Common myeloid progenitor, CD34-positive (primary cell): ENCODE measurements around the gene TMEM181. TPM values are rescaled to one million over a fixed set of nuclear protein-coding genes. Genes with fewer than 3 reads are reported as not detected.

Source experiments
- CTCF ChIA-PET: fragments of 350-600 bp; sonication (Branson Sonifier 250); formaldehyde crosslinking; loops from one replicate; lab custom pipeline; 2021; ENCODE audit warnings: antibody characterized with exemption; lab: Charles Lee
- POLR2A ChIA-PET: fragments of 350-600 bp; sonication (Branson Sonifier 250); formaldehyde crosslinking; loops from one replicate; lab custom pipeline; 2021; ENCODE audit warnings: antibody characterized with exemption; lab: Charles Lee
- DNase-seq, 3 donors: peaks; one replicate each; pipeline versions ENCODE4 v3.0.0 to v3.0.0-alpha.2; 2013
- H3K27ac ChIP-seq, 2 experiments: 1 replicate in 1 of 2; 2 replicates in 1 of 2; pipeline ENCODE4 v1.7.0; 2013; ENCODE audit warnings: inconsistent platforms in 2 of 2, low read length in 2 of 2, mild to moderate bottlenecking in 2 of 2, low read depth in 1 of 2, moderate library complexity in 1 of 2; ENCODE audit not compliant: severe bottlenecking in 2 of 2, insufficient read depth in 1 of 2, poor library complexity in 1 of 2
- H3K27me3 ChIP-seq, 5 experiments: replicated peaks in 2 of 5; 1 replicate in 3 of 5; 2 replicates in 2 of 5; pipeline versions ENCODE4 v1.6.1 to v1.7.0; 2013; ENCODE audit warnings: low read length in 4 of 5, mild to moderate bottlenecking in 2 of 5, moderate library complexity in 2 of 5, inconsistent platforms in 1 of 5; ENCODE audit not compliant: insufficient read depth in 5 of 5, control insufficient read depth in 4 of 5
- H3K36me3 ChIP-seq, 4 experiments: 1 replicate in 2 of 4; 2 replicates in 2 of 4; pipeline versions ENCODE4 v1.6.1 to v1.7.0; 2013; ENCODE audit warnings: low read length in 3 of 4, control low read depth in 1 of 4, mild to moderate bottlenecking in 1 of 4; ENCODE audit not compliant: control insufficient read depth in 4 of 4, insufficient read depth in 4 of 4
- H3K4me1 ChIP-seq, 4 experiments: 1 replicate in 3 of 4; 2 replicates in 1 of 4; pipeline versions ENCODE4 v1.6.1 to v1.7.1; 2013; ENCODE audit warnings: low read length in 3 of 4, mild to moderate bottlenecking in 3 of 4, control low read depth in 1 of 4, inconsistent platforms in 1 of 4, moderate library complexity in 1 of 4; ENCODE audit not compliant: control insufficient read depth in 4 of 4, insufficient read depth in 4 of 4; ENCODE audit errors: control extremely low read depth in 1 of 4
- H3K4me3 ChIP-seq, 7 experiments: 1 replicate in 4 of 7; 2 replicates in 3 of 7; pipeline versions ENCODE4 v1.5.1 to v1.7.0; 2013; ENCODE audit warnings: mild to moderate bottlenecking in 7 of 7, low read length in 6 of 7, moderate library complexity in 6 of 7, inconsistent platforms in 2 of 7, low read depth in 2 of 7, control low read depth in 1 of 7; ENCODE audit not compliant: insufficient read depth in 4 of 7, control insufficient read depth in 1 of 7; ENCODE audit errors: extremely low read depth in 1 of 7
- H3K9me3 ChIP-seq, 5 experiments: 1 replicate in 4 of 5; 2 replicates in 1 of 5; pipeline versions ENCODE4 v1.6.1 to v1.7.1; 2013; ENCODE audit warnings: low read length in 4 of 5, mild to moderate bottlenecking in 2 of 5, inconsistent platforms in 1 of 5, low read depth in 1 of 5, moderate library complexity in 1 of 5; ENCODE audit not compliant: control insufficient read depth in 4 of 5, insufficient read depth in 2 of 5; ENCODE audit errors: control extremely low read depth in 1 of 5
- WGBS: methylation state at CpG from one replicate; pipeline ENCODE4 v1.1.5; 2013; ENCODE audit not compliant: insufficient coverage; 5-methylcytosine and 5-hydroxymethylcytosine counted together
- polyA plus RNA-seq: library from polyadenylated mRNA; unstranded; fragments of 120-200 nt; gene quantifications from one replicate; pipeline ENCODE4 v1.2.1, GENCODE V29; 2013

The TMEM181 gene, protein sequence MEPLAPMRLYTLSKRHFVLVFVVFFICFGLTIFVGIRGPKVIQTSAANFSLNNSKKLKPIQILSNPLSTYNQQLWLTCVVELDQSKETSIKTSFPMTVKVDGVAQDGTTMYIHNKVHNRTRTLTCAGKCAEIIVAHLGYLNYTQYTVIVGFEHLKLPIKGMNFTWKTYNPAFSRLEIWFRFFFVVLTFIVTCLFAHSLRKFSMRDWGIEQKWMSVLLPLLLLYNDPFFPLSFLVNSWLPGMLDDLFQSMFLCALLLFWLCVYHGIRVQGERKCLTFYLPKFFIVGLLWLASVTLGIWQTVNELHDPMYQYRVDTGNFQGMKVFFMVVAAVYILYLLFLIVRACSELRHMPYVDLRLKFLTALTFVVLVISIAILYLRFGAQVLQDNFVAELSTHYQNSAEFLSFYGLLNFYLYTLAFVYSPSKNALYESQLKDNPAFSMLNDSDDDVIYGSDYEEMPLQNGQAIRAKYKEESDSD
- 18.9 TPM for polyA plus RNA-seq

GRCh38 chr6:158559895-158560835 lies at the start of gene TMEM181:
TMEM181 (plus strand) TSS chr6:158560091; CDS start chr6:158560225, 134 bp downstream.
- CTCF ChIA-PET, result interaction anchor here (1.1 to 1.5 kb wide), 4 partner anchors 10 to 346 kb away, joined by 3 read pairs; no protein-coding TSS in a partner anchor
- Histone ChIP-seq H3K4me1 (peaks cover 0 to 37% (median 35%) of the 10 kb centered on the region in 4 experiments), H3K27me3 (no peaks in the 10 kb centered on the region), H3K4me3 (peak within 1 kb of the TSS; percentile 71 to 93 (median 80)), H3K9me3 (no peaks in the 10 kb centered on the region), H3K36me3 (peaks cover 0 to 8% (median 0%) of the 10 kb centered on the region in 4 experiments), H3K27ac (peak within 1 kb of the TSS; percentile 29 to 89)
- POLR2A ChIA-PET, result no interaction called here
- WGBS, result under 1% methylated on average over 104 of the region's 120 CpGs
- peak; percentile 89 to 94 (median 94) for DNase-seq

- ChIA-PET CTCF (interaction anchor here (1.1 kb wide), 1 partner anchor 91 kb away, joined by 3 read pairs; no protein-coding TSS in a partner anchor), POLR2A (no interaction called here)
- Histone ChIP-seq H3K9me3 (no peaks in the 10 kb centered on the region), H3K36me3 (peaks cover 0 to 2% (median 0%) of the 10 kb centered on the region in 4 experiments), H3K27me3 (peaks cover 0 to 7% (median 0%) of the 10 kb centered on the region in 5 experiments), H3K4me1 (peaks cover 0 to 29% (median 16%) of the 10 kb centered on the region in 4 experiments), H3K27ac (no peak overlapping the region), H3K4me3 (no peak overlapping the region)
- DNase-seq, result no peak
- WGBS, result 97% methylated on average over 3 of the region's 4 CpGs
Observed at GRCh38 chr6:158512809-158513208, 47.1 kb upstream of the TMEM181 start.

DNA sequence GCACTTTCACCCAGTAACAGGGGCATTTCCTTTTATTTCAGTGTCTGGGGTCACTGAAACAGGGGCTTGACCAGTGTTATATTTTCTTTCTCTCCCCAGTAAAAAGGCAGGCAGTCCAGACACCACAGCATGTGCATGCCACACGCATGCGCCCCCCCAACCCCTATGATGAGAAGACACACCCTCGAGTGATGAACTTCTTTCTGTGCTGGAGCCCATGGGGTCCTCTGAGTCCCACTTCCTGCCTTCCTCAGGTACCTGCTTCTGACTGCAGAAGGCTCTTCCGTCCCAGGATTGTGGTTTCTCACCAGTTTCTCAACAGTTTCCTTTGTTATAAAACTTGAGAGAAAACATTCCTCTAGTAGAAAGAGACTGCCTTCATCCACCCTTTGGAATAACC lies 45.7 kb upstream of the TMEM181 start:
- DNase-seq, result peak in 1 of 3 donors; percentile 14
- Histone ChIP-seq H3K4me1 (peaks cover 0 to 37% (median 22%) of the 10 kb centered on the region in 4 experiments), H3K27me3 (peaks cover 0 to 10% (median 0%) of the 10 kb centered on the region in 5 experiments), H3K9me3 (no peaks in the 10 kb centered on the region), H3K36me3 (peaks cover 0 to 2% (median 0%) of the 10 kb centered on the region in 4 experiments), H3K4me3 (no peak overlapping the region), H3K27ac (no peak overlapping the region)
- POLR2A ChIA-PET, result no interaction called here
- WGBS, result 27% methylated on average over 4 of the region's 4 CpGs
- CTCF ChIA-PET, result interaction anchor here (0.9 kb wide), 1 partner anchor 19 kb away, joined by 3 read pairs; no protein-coding TSS in a partner anchor

GRCh38 chr6:158514991-158515390 lies 44.9 kb upstream of the TMEM181 start:
- Histone ChIP-seq H3K36me3 (peaks cover 0 to 2% (median 0%) of the 10 kb centered on the region in 4 experiments), H3K27ac (no peak overlapping the region), H3K27me3 (peaks cover 0 to 11% (median 0%) of the 10 kb centered on the region in 5 experiments), H3K4me3 (no peak overlapping the region), H3K4me1 (peaks cover 0 to 37% (median 22%) of the 10 kb centered on the region in 4 experiments), H3K9me3 (no peaks in the 10 kb centered on the region)
- CTCF ChIA-PET, result interaction anchor here (0.9 kb wide), 1 partner anchor 18 kb away, joined by 3 read pairs; no protein-coding TSS in a partner anchor
- DNase-seq, result no peak
- POLR2A ChIA-PET, result no interaction called here
- 90% methylated on average over 1 of the region's 8 CpGs for WGBS

- no peaks in the 10 kb centered on the region for H3K9me3 ChIP-seq
- no peaks in the 10 kb centered on the region for H3K36me3 ChIP-seq
- H3K4me1 ChIP-seq, result peaks cover 0 to 37% (median 22%) of the 10 kb centered on the region in 4 experiments
- peak overlapping the region in 6 of 7 experiments; percentile 11 to 63 (median 42) for H3K4me3 ChIP-seq
- ChIA-PET POLR2A (no interaction called here), CTCF (interaction anchor here (1.2 kb wide), 1 partner anchor 43 kb away, joined by 3 read pairs; the partner anchor contains the start of gene TMEM181)
- 6% methylated on average over 33 of the region's 33 CpGs for WGBS
- peak; percentile 19 to 60 (median 43) for DNase-seq
- H3K27me3 ChIP-seq, result peaks cover 0 to 11% (median 0%) of the 10 kb centered on the region in 5 experiments
- H3K27ac ChIP-seq, result no peak overlapping the region
Observed at GRCh38 chr6:158516098-158516497, 43.8 kb upstream of the TMEM181 start.

GRCh38 chr6:158517038-158517437 lies 42.9 kb upstream of the TMEM181 start:
- no peak for DNase-seq
- Histone ChIP-seq H3K4me3 (no peak overlapping the region), H3K27ac (no peak overlapping the region), H3K36me3 (no peaks in the 10 kb centered on the region), H3K27me3 (peaks cover 0 to 11% (median 0%) of the 10 kb centered on the region in 5 experiments), H3K9me3 (no peaks in the 10 kb centered on the region), H3K4me1 (peaks cover 0 to 37% (median 22%) of the 10 kb centered on the region in 4 experiments)
- WGBS, result 93% methylated on average over 5 of the region's 8 CpGs
- POLR2A ChIA-PET, result no interaction called here
- CTCF ChIA-PET, result no interaction called here
